T-helper 1 cell (primary cell): ENCODE data around the gene MEF2A.

Source experiments
- DNase-seq, 5 donors: peaks; one replicate each; pipeline ENCODE4 v3.0.0-alpha.2; 2012 to 2020

Gene MEF2A

GRCh38 chr15:99706557-99707303 lies 140.9 kb downstream of the MEF2A start:
- DNase-seq: peak in 1 of 5 donors; percentile 52

- peak in 1 of 5 donors; percentile 63 for DNase-seq
These were observed 141.9 kb downstream of the MEF2A start for GRCh38 chr15:99707473-99708270.

GRCh38 chr15:99708563-99708962 lies 142.8 kb downstream of the MEF2A start:
- no peak for DNase-seq

GRCh38 chr15:99709243-99709986 lies 143.6 kb downstream of the MEF2A start:
- DNase-seq: no peak

GRCh38 chr15:99711625-99712024 lies 145.8 kb downstream of the MEF2A start:
- DNase-seq: no peak

- DNase-seq: no peak
These were observed 146.6 kb downstream of the MEF2A start for GRCh38 chr15:99712415-99712814.

- DNase-seq: no peak
These were observed 150.8 kb downstream of the MEF2A start for GRCh38 chr15:99716540-99717095.

GRCh38 chr15:99717161-99718009 lies 151.6 kb downstream of the MEF2A start:
- DNase-seq: no peak

GRCh38 chr15:99718421-99718820 lies 152.6 kb downstream of the MEF2A start:
- no peak for DNase-seq

- DNase-seq: peak in 1 of 5 donors; percentile 26
These were observed 153.3 kb downstream of the MEF2A start for GRCh38 chr15:99719096-99719541.

GRCh38 chr15:99720533-99720932 lies 154.7 kb downstream of the MEF2A start:
- DNase-seq: peak in 1 of 5 donors; percentile 73

GRCh38 chr15:99721104-99721778 lies 155.5 kb downstream of the MEF2A start:
- peak in 1 of 5 donors; percentile 70 for DNase-seq

GRCh38 chr15:99721896-99722295 lies 156.1 kb downstream of the MEF2A start:
- no peak for DNase-seq

- no peak for DNase-seq
These were observed 156.6 kb downstream of the MEF2A start for GRCh38 chr15:99722406-99722805.

GRCh38 chr15:99726333-99726732 lies 160.5 kb downstream of the MEF2A start:
- DNase-seq: no peak

GRCh38 chr15:99727330-99727729 lies 161.5 kb downstream of the MEF2A start:
- no peak for DNase-seq

- DNase-seq: no peak
These were observed 161.9 kb downstream of the MEF2A start for GRCh38 chr15:99727733-99728132.

GRCh38 chr15:99728916-99729315 lies 163.1 kb downstream of the MEF2A start:
- DNase-seq: no peak

- no peak for DNase-seq
These were observed 163.5 kb downstream of the MEF2A start for GRCh38 chr15:99729327-99729726.

- DNase-seq: no peak
These were observed 164.1 kb downstream of the MEF2A start for GRCh38 chr15:99729920-99730319.
